Ishikawa (cell line): ENCODE measurements around the gene PCK1.

Experiments
- CEBPB ChIP-seq: IDR thresholded peaks from 2 replicates; pipeline ENCODE4 v1.6.1; 2012
- CREB1 ChIP-seq: IDR thresholded peaks from 2 replicates; pipeline ENCODE4 v1.6.1; 2012; ENCODE audit warnings: low read depth
- EGR1 ChIP-seq: IDR thresholded peaks from 2 replicates; pipeline ENCODE4 v1.6.1; 2012
- EP300 ChIP-seq: IDR thresholded peaks from 2 replicates; pipeline ENCODE4 v1.6.1; 2012; ENCODE audit warnings: borderline replicate concordance
- FOXM1 ChIP-seq: IDR thresholded peaks from 2 replicates; pipeline ENCODE4 v1.6.1; 2012; ENCODE audit warnings: low read depth, borderline replicate concordance
- RAD21 ChIP-seq: IDR thresholded peaks from 2 replicates; pipeline ENCODE4 v1.6.1; 2012; ENCODE audit warnings: low read depth
- REST ChIP-seq: IDR thresholded peaks from 2 replicates; pipeline ENCODE4 v1.6.1; 2012; ENCODE audit warnings: low read depth, mild to moderate bottlenecking
- TAF1 ChIP-seq: IDR thresholded peaks from 2 replicates; pipeline ENCODE4 v1.6.1; 2012; ENCODE audit warnings: low read depth, mild to moderate bottlenecking
- YY1 ChIP-seq: IDR thresholded peaks from 2 replicates; pipeline ENCODE4 v1.6.1; 2012; ENCODE audit warnings: low read depth
- ZBTB7A ChIP-seq: IDR thresholded peaks from 2 replicates; pipeline ENCODE4 v1.6.1; 2012; ENCODE audit warnings: low read depth
- TF ChIP-seq, protein P1 (sequence below): IDR thresholded peaks from 2 replicates; pipeline ENCODE4 v1.6.1; 2012

- TF ChIP-seq, protein P1, sequence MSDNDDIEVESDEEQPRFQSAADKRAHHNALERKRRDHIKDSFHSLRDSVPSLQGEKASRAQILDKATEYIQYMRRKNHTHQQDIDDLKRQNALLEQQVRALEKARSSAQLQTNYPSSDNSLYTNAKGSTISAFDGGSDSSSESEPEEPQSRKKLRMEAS: no peak
- no peak for TF ChIP-seq REST
- no peak for TF ChIP-seq RAD21
- TF ChIP-seq EGR1: no peak
- TF ChIP-seq CEBPB: no peak
- no peak for TF ChIP-seq CREB1
- TF ChIP-seq ZBTB7A: no peak
- TF ChIP-seq EP300: no peak
- no peak for TF ChIP-seq TAF1
- TF ChIP-seq YY1: no peak
- TF ChIP-seq FOXM1: no peak
Measured at GRCh38 chr20:57536771-57537724, 23.9 kb upstream of the PCK1 start.
